GM18520 (cell line): Measurements from ENCODE around the gene TAS1R3.
"Not testable (repeated sequence)": the region's sequence is repeated elsewhere in the genome, so short reads cannot be mapped to it uniquely, and the experiment has no call there.

ENCODE experiments used
- ATAC-seq: cut with Tn5 transposase; IDR thresholded peaks from one replicate; pipeline ENCODE4 v1.9.1; 2021; ENCODE audit not compliant: unreplicated experiment

The TAS1R3 gene

GRCh38 chr1:1365875-1366698 lies 35.0 kb downstream of the TAS1R3 start:
- no peak for ATAC-seq

GRCh38 chr1:1366699-1367066 lies 35.6 kb downstream of the TAS1R3 start:
- ATAC-seq: no peak

- no peak for ATAC-seq
These were observed 36.2 kb downstream of the TAS1R3 start for GRCh38 chr1:1367315-1367714.

- not testable (repeated sequence) for ATAC-seq
These were observed 39.0 kb downstream of the TAS1R3 start for GRCh38 chr1:1370094-1370493.

GRCh38 chr1:1370771-1371300 lies 39.8 kb downstream of the TAS1R3 start:
- ATAC-seq: no peak

- ATAC-seq: no peak
These were observed 40.3 kb downstream of the TAS1R3 start for GRCh38 chr1:1371364-1371745.

GRCh38 chr1:1371746-1372711 lies 40.9 kb downstream of the TAS1R3 start:
- ATAC-seq: no peak

- no peak for ATAC-seq
These were observed 42.2 kb downstream of the TAS1R3 start for GRCh38 chr1:1373051-1373814.

GRCh38 chr1:1373815-1374588 lies 42.9 kb downstream of the TAS1R3 start:
- no peak for ATAC-seq

GRCh38 chr1:1374589-1374928 lies 43.5 kb downstream of the TAS1R3 start:
- no peak for ATAC-seq

GRCh38 chr1:1374929-1375662 lies 44.0 kb downstream of the TAS1R3 start, which contains the start of gene AURKAIP1:
AURKAIP1 (minus strand) TSS chr1:1375207; CDS start chr1:1374756, 451 bp downstream.
- peak; percentile 96 for ATAC-seq

GRCh38 chr1:1376551-1377226 lies 45.6 kb downstream of the TAS1R3 start:
- no peak for ATAC-seq

- ATAC-seq: no peak
These were observed 46.6 kb downstream of the TAS1R3 start for GRCh38 chr1:1377540-1378205.

- no peak for ATAC-seq
These were observed 49.8 kb downstream of the TAS1R3 start for GRCh38 chr1:1380860-1381259.

GRCh38 chr1:1381294-1381693 lies 50.2 kb downstream of the TAS1R3 start:
- ATAC-seq: no peak
